HG02938 (cell line): ENCODE measurements around the gene C11orf71.

Source experiments
- ATAC-seq: cut with Tn5 transposase; IDR thresholded peaks from one replicate; pipeline ENCODE4 v1.9.1; 2021; ENCODE audit warnings: mild to moderate bottlenecking, moderate library complexity; ENCODE audit not compliant: unreplicated experiment

Gene C11orf71, protein sequence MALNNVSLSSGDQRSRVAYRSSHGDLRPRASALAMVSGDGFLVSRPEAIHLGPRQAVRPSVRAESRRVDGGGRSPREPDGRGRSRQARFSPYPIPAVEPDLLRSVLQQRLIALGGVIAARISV

DNA sequence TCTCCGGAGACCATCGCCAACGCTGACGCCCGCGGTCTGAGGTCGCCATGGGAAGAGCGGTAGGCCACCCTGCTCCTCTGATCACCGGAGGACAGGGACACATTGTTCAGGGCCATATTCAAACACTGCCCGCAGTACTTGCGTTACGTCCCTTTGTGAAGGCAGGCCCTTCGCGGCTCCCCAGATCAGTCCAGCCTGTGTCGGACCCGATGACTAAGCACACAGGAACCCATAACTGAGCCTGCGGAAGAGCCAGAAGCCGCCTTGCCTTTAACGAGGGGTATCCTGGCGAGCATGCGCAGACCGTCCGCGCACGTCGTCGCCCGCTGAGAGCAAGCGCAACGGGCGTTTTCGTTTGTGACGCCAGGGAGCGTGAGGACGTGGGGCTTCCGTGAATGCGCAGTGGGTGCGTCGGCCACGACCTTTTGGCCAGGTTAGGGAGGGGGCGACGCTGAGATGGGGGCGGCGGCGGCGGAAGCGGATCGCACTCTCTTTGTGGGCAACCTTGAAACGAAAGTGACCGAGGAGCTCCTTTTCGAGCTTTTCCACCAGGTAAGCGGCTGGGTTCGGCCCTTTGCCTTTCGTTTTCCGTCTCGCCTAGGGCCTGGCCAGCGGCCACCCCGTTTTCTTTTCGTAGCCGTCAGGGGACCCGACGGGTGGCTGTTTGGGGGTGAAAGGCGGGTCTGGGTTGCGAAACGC lies at the start of gene C11orf71, which contains the start of gene RBM7:
Gene C11orf71 (minus strand): TSS at position 296 of the 699 bp plus-strand sequence. CDS start 180 bp downstream, at position 116.
Gene RBM7 (plus strand): TSS at position 451 of the 699 bp plus-strand sequence. CDS start 6 bp downstream, at position 457.
- peak; percentile 92 for ATAC-seq

DNA sequence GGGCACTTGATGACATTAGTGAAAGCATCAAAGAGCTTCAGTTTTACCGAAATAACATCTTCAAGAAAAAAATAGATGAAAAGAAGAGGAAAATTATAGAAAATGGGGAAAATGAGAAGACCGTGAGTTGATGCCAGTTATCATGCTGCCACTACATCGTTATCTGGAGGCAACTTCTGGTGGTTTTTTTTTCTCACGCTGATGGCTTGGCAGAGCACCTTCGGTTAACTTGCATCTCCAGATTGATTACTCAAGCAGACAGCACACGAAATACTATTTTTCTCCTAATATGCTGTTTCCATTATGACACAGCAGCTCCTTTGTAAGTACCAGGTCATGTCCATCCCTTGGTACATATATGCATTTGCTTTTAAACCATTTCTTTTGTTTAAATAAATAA lies 49.5 kb upstream of the C11orf71 start:
- ATAC-seq, result no peak

DNA sequence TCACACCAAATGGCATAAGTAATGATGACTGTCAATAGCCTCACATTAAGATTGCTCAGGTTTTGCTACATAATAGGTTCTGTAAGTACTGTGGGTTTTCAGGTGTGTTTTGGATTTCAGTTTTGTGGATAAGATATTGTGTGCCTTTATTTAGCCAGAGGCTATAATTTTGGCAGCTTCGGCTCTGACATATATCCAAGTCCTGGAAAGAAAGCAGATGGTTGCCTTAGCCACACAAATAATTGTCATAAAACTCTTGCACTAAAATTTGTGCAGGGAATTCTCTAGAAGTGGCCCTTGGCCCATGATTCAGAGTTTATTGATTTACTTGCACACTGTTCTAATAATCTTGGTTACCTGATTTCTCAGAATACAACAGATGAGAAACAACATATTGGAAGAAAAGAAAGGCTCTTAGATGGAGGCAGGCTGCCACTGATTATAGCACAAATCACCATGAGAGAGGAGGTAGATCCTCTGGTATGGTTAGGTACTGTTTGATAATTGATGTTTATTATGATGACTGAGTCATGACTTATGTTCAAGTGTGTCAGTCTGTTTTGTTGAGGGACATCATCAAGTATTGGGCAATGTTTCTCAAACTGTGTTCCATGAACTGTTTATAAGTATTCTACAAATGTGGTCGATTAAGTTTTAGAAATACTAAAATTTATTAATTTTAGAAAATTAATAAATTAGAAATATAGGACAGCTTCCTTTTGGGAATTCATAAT lies 48.6 kb upstream of the C11orf71 start:
- no peak for ATAC-seq

DNA sequence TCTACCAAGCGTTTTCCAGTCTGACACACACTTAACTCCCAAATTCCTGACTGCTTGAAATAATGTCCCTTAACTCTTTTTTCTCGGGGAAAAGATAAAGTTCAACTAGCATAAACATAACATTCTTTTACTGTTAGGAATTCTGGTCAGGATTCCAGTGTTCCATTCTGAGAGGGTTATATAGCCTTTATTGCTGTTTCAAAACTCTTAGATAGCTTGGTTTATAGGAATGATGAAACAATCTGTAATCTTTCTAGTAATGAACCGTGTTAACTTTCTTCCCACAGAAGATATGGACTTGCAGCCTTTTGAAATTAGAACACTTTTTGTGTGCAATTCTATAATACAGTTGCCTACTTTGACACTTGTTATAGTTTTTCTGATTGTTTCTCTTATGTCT lies 47.6 kb upstream of the C11orf71 start:
- no peak for ATAC-seq

DNA sequence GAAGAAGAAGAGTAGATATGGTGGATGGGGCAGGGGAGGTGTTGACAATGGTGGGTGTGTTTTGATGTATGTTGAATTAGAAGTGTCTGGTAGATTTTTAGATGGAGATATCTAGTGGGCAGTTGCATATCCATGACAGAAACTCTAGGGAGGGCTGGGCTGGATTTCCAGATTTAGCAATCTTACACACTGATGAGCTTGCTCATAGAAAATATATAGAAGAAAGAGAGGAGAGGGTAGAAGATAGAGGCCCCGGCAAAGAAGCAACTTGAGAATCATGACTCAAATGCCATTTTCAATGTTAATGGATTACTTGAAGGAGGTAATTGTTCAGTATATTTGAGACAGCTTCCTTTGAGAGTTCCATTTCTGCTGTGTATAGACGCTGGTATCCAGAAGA lies 47.1 kb upstream of the C11orf71 start:
- ATAC-seq, result no peak

DNA sequence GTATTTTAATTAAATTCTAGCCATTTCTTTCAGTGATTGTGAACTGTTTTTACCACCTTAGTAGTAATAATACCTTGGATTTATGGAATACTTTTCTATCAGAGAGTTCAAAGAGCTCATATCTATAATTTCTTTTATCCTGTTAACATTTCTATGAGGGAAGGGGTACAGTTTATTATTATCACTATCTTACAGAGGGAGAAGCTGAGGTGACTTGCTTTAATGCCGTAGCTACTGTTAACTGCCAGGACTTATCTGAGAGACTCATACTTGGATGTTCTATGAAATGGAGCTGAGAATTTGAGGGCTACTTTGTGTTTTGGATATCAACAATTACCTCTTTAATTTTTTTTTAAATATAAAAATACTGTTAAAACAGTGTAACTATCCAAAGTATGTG lies 42.2 kb upstream of the C11orf71 start:
- ATAC-seq, result no peak

DNA sequence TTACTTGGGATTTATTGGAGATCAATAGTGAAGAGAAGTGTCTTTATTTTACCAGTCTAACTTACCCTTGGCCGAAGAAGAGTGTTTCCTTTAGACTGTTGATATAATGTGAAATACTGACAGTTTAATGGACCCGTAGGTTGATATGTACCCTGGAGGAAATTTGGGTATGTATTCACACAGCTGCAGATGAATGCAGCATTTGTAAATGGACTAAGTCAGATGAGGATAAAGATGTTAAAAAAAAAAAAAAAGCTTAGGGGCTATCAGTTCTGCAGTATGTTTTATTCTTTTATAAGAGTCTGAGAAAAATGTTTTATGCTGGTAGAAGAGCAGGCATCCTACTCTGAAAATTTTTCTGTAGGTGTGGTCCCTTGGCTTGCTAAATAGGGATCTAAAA lies 41.6 kb upstream of the C11orf71 start:
- ATAC-seq, result no peak

DNA sequence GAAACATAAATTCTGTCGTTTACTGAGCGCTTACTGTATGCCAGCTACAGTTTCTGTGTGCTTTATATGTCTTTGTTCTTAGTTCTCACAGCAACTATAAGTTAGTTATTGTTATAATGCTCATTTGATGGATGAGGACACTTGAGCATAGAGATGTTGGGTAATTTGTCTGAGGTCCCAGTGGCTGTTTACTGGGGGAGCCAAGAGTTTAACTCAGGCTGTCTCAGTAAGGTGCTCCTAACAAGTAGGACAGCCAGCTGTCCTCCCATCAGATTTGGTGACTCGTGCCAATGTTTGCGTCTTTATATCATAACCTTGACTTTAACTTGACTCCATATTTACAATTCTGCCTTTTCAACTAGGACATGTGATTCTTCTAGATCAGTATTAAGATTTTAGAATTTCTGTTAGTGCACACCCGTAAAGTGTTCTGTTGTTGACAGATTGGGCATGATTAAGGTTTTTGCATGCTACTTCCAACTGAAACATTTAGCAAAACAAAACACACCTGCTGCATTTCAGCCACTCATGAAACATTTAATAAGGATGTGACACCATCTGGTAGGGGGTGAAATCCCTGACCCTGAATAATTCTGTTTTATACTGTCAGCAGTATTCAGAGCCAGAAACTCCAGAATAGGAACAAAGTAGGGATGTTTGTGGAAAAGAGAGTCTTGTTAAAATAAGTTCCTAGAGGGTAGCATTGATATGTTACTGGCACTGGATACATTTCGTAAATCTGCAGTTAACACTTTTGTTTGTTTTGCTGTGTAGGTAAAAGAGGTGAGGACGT lies 40.9 kb upstream of the C11orf71 start:
- ATAC-seq, result no peak

DNA sequence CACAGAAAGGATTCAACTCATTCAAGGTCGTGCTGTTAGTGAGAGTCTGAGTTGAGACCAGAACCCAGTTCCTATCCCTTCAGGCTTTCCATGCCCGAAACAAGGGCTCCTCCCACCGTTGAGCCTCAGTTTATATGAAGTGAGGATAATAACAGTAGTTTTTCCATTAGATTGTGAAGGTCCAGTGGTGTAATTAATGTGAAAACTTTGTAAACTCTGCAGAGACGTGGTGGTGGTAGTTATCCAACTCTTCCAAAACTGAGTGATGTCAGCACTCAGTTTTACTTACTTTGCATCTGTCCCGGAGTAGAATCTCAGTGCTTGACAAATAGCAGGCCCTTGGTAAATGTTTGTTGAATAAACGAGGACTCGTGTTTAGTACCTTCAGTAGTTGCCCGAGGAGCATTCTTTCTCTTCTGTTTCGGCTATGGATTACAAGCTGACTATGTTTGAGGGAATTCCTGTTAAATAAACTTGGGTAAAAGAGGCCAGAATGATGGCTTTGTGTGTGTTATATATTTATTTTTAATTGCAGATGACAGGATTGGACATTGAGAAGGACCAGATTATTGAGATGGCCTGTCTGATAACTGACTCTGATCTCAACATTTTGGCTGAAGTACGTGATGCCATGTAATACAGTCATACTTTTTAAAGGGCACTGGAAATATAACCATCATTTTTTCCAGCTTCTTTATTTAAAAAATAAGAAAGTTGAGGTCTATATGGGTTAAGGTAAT lies 40.0 kb upstream of the C11orf71 start:
- ATAC-seq, result no peak

DNA sequence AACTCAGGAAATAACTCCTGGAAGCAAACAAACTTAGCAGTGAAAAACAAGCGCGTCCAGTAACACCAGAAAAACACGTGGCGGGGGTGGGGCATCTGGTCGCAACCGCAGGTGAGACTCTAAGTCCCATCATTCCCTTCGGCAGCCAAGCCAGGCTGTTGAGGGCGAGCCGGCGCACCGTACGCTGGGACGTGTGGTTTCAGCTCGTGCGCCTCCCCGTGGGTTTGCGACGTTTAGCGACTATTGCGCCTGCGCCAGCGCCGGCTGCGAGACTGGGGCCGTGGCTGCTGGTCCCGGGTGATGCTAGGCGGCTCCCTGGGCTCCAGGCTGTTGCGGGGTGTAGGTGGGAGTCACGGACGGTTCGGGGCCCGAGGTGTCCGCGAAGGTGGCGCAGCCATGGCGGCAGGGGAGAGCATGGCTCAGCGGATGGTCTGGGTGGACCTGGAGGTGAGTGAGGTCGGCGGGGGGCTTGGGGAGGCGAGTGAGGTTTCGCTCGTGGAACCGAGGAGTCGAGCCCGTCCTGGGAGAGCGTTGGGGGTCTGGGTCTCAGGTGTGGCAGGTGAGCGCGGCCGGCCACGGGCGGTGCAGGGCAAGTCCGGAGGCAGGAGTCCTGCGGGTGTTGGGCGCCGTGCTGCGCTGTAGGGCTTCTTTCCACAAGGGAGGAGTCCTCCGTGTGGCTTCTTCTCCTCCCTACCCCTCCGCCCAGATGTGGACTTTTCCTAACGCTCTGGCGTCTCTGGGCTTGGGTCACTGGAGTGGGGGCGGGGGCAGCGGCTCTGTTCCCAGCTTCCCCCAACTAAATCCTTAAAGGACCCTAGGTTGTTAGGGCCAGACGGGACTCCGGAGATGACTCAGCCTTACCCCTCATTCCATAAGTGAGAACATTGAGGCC lies 39.2 kb upstream of the C11orf71 start, which contains the start of gene REXO2:
Gene REXO2 (plus strand): TSS at position 239 of the 892 bp plus-strand sequence. CDS start 62 bp downstream, at position 301.
- ATAC-seq, result peak; percentile 97

DNA sequence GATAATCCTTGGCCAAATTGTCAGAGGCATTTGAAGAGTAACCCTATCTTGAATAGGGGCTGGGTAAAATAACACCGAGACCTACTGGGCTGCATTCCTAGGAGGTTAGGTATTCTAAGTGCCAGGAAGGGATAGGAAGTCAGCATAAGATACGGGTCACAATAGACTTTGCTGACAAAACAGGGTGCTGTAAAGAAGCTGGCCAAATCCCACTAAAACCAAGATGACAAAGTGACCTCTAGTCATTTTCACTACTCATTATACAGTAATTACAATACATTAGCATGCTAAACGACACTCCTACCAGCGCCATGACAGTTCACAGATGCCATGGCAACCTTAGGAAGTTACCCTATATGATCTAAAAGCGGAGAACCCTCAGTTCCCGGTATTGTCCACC lies 38.0 kb upstream of the C11orf71 start:
- no peak for ATAC-seq

DNA sequence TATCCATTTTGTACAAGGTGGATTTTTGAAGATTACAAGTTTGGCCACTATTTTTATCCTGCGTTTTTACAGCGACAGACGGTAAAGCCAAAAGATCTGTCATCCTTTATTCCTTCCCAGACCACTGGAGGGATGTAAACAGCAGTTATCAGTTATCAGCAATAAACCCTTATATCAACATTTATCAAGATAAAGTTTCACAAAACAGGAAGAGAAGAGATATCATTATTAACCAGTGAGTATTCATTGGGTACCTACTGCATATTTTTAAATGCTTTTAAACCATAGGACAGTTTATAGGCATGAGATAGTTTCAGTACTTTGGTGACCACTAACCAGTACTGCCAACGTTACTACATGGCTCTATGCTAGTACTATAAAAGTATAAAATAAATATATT lies 33.1 kb upstream of the C11orf71 start:
- ATAC-seq, result no peak

DNA sequence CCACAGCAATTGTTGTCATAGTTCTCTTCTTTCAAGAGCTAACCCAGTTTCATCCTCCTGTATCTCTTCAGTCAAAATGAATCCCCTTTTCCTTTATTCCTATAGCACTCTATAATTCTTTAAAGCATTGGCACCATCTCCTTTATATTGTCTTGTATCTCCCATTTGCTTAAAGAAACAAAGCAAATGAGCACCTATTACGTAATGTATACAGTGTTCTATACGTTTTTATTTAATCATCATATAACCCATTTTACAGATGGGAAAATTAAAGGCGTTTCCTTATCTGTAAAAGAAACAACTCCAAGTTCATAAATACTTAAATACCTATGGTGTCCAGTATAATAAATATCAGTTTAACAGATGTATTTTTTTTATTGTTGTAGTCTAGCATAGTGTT lies 32.6 kb upstream of the C11orf71 start:
- no peak for ATAC-seq

DNA sequence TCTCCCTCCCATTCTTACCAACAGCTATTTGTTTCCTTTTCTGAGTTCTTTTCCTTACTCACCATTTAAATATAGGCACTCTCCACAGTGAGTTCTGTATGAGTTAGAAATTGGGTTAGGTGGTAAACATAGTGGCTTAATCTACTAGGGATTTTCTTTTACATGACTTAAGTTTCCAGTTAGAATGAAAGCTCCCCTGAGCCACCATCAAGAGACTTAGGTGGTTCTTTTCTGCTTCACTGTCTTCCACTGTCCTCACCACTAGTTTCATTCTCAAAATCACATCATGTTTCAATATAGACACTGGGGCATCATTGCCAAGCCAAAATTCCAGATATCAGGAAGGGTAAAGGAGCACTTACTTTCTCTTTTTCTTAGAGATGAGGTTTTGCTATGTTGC lies 30.0 kb upstream of the C11orf71 start:
- ATAC-seq, result no peak

DNA sequence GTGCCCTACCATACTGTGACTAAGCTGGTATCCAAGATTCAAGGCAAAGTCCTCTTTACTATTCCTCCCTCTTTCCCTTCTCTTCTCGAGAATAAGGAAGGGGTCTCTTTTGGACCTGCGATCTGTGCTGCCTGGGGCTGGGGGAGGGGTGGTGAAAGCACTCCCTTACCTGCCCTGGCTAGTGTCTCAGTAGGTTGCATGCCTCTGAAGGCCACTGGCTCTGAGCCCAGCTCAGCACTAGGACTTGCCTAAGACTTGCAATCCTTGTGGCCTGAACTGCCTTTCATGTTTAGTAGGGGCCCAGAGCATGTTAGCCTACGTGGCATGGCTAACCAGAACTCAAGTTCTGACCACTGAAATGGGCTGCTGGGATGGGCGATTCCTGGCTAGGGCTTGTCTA lies 26.0 kb upstream of the C11orf71 start:
- no peak for ATAC-seq

DNA sequence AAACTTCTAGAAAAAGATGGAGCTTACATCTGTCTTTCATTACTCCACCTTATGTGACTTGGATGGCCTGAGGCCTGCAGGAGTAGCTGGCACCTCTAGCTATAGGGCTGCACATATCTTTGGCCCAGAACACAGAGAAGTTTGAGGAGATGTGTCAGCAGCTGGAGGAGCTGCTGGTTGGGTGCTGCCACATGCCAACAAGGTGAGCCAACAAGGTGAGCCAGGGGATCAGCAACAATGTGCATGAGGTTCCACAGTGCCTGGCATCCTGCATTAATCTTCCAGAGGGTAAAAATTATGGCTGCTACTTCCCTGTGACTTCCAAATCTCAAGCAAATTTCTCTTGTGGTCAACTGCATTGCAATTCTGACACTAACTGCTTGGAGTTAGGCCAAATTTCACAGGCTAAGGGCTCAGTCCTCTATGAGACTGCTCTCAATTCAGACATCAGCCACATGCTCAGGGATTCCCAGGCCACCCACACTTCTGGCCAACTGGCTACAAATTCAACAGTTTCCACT lies 16.2 kb upstream of the C11orf71 start:
- no peak for ATAC-seq

DNA sequence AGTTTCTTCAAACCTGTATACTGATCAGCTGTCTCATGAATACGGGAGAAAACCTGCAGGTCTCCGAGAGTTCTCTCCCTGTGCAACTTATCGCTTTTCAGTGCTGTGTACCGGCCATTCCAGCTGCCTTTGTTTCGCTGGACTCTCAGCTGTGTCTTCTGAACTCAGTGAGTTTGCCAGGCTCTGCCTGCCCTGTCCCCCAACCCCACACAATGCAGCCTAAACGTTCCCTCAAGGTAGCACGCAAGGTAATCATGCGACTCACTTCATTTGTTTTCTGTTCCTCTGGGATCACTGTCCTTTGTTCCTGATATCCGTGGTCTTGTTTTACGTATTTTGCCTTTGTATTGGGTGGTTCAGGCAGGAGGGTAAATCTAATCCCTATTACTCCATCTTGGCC lies 13.6 kb upstream of the C11orf71 start:
- ATAC-seq, result no peak

DNA sequence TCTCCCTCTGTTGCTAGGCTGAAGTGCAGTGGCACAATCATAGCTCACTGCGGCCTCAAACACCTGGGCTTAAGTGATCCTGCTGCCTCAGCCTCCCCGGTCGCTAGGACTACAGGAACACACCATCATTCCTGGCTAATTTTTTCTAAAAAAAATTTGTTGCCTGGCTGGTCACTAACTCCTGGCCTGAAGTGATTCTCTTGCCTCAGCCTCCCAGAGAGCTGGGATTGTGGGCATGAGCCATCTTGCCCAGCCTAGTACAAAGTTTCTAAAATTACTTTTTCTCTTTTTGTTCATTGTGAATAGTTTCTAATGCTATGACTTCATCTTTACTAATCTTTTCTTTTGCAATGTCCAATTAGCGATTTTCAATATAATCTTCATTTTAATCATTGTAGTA lies 12.6 kb upstream of the C11orf71 start:
- ATAC-seq, result no peak

DNA sequence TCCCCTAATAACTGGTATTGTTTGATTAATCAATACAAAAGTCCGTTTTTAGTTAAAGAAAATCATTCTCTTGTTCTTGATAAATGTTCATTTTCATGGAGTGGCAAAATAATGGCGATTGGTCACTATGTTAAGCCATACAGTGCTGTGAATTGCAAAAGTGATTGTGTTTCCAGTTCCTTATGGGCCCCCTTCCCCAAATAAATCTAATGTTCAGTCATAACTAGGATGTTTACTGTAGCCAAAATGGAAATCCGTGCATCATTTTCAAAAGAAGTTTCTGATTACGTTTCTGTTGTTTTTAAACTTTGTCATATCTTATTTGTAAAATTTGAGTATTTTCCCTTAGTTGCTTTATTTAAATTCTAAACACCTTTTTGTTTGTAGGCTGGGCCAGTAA lies 1.0 kb upstream of the C11orf71 start:
- no peak for ATAC-seq
